ENCODE results near the gene ZFYVE9.

ZFYVE9 gene

DNA sequence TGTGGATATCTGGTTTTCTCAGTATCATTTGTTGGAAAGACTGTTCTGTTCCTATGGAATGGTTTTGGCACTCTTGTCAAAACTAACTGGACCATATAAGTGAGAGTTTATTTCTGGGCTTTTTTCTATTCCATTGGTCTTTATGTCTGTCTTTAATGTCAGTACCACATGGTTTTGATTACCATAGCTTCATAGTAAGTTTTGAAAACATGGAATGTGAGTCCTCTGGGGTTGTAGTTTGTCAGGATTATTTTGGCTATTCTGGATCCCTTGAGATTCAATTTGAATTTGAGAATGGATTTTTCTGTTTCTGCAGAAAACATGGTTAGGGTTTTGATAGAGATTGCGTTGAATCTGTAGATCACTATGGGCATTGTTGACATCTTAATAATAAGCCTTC is 107.9 kb downstream of the ZFYVE9 start:
- no peak for DNase-seq

- no peak for DNase-seq
Measured at GRCh38 chr1:52253421-52253820, 111.5 kb downstream of the ZFYVE9 start.

DNA sequence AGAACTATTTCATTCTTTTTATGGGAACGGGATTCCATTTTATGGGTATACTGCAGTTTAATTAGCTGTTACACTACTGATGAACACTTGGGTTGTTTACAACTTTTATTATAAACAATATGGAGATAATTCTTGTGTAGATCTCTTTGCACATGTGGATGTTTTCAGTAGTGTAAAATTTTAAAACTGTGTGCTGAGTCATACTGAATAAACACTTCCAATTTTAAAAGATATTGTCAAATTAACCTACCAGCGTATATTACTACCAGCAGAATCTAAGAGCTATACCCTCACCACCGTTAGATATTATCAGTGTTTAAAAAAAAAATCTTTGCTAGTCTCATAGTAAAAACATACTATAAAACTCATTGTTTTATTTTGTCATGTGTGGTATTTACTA is 118.0 kb downstream of the ZFYVE9 start:
- DNase-seq: no peak

DNA sequence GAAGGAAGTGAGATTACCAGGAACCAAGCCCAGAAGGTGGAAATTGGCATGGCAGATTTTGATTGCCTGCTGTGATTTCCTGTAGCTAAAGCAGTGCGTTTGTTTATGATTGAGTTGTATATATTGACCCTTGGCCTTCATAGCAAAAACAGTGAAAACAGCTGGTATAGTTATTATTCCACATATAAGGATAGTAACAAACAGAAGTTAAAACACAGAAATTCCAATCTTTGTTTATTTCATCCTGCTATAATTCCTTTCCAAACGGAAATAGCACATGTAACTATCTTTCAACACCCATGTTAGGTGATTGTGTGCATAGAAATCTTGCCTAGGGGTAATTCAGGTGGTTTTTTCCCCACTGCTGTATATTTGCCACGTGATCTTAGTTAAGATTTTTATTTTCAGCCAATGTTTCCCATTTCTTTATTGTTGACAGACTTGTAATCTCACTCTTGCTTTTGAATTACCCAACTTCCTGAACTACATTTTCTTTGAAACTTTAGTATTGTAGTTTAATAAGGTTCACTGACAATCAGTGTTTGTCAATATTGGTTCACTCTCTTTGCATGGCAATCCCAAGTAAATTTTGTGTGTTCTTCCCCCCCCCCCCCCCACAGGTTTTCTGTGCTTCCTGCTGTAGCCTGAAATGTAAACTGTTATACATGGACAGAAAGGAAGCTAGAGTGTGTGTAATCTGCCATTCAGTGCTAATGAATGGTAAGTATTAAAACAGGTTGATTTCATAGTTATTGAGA is 121.4 kb downstream of the ZFYVE9 start:
- DNase-seq: no peak

GRCh38 chr1:52264530-52265115 is 122.7 kb downstream of the ZFYVE9 start:
- no peak for DNase-seq

DNA sequence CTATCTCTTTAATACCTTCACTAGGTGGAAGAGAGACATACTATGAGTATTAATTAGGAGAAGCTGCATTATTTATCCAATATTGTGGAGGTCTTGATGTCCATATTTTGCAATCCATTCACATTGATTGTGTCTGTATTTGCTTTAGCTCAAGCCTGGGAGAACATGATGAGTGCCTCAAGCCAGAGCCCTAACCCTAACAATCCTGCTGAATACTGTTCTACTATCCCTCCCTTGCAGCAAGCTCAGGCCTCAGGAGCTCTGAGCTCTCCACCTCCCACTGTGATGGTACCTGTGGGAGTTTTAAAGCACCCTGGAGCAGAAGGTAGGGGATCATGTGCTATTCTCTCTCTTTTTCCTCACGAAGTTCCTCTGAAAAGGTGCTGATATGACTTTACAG is 124.6 kb downstream of the ZFYVE9 start:
- no peak for DNase-seq

GRCh38 chr1:52268372-52268771 is 126.5 kb downstream of the ZFYVE9 start:
- DNase-seq: no peak

GRCh38 chr1:52281518-52281917 is 139.6 kb downstream of the ZFYVE9 start:
- DNase-seq: no peak

GRCh38 chr1:52288286-52288685 is 146.4 kb downstream of the ZFYVE9 start:
- DNase-seq: no peak

DNA sequence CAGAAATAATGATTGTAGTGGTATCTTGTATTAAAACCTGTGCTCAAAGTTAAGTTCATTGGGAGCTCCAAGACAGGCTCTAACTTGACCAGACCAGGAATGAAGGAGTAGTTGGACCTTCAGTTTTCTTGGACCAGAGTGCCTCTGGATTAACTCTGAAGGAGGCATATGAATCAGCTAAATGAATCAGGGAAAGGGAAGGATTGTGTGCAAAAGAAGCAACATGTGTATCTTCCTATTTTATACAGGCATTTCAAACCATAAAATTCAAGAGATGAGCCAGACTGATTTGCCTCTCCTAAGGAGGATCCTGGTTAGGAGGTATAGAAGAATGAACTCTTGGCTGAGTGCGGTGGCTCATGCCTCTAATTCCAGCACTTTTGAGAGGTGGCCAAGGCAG is 152.7 kb downstream of the ZFYVE9 start:
- DNase-seq: no peak

GRCh38 chr1:52296345-52296744 is 154.5 kb downstream of the ZFYVE9 start:
- peak in 2 of 6 experiments; percentile 10 to 17 for DNase-seq

GRCh38 chr1:52305417-52306226 is 163.7 kb downstream of the ZFYVE9 start:
- no peak for DNase-seq

DNA sequence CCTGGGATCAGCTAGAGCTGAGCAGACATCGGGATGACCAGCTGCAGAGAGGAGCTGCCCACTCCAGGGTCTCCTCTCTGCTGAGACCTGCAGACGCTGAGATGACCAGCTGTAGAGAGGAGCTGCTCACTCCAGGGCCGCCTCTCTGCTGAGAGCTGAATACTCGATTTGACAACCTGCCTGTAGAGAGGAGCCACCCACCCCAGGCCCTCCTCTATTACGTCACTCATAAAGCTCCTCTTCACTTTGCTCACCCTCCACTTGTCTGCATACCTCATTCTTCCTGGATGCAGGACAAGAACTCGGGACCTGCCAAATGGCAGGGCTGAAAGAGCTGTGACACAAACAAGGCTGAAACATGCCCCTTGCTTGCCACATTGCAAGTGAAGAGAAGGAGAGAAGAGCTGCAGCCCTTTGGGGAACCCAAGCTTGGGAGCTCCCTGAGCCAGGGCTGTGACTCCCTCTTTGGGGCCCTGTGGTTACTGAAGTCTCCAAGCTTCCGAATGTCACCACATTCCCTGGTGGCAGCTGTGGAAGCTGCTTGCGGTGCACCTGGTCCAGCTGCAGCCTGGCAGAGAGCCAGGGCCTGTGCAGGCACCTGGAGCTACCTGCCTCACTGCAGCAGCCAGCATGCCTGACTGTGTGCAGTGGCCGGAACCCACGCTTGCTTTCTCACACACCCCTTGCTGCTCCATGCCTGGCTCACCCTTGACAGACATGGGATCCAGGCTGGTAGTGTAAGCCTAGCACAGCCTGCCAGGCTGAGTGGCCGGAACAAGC is 164.5 kb downstream of the ZFYVE9 start:
- no peak for DNase-seq

GRCh38 chr1:52321061-52321460 is 179.2 kb downstream of the ZFYVE9 start:
- DNase-seq: no peak

DNA sequence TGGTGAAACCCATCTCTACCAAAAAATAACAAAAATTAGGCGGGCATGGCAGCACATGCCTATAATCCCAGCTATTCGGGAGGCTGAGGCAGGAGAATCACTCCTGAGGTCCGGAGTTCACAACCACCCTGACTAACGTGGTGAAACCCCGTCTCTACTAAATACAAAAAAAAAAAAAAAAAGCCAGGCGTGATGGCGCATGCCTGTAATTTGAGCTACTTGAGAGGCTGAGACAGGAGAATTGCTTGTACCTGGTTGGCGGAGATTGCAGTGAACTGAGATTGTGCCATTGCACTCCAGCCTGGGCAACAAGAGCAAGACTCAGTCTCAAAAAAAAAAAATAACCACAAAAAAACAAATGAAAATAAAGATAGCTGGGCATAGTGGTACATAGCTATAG is 181.8 kb downstream of the ZFYVE9 start:
- no peak for DNase-seq

DNA sequence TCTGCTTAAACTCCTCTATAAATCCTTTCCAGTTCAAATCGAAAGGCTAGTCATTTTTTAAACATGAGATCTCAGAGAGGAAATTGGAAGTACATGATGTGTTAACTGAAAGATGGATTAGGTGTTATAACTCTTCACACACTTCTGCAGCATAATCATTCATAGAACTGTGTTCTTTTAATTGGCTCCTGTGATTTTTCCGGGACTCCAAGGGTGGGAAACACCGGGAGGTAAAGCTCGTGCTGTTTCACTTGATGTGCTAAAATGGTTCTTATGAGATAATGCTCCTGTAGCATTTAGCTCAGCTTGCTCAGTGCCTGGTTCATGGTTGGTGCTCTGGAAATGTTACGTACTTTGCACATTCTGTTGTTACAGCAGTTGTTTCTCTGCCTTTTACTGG is 183.9 kb downstream of the ZFYVE9 start:
- DNase-seq: no peak

- DNase-seq: no peak
Measured at GRCh38 chr1:52328615-52329014, 186.7 kb downstream of the ZFYVE9 start.

DNA sequence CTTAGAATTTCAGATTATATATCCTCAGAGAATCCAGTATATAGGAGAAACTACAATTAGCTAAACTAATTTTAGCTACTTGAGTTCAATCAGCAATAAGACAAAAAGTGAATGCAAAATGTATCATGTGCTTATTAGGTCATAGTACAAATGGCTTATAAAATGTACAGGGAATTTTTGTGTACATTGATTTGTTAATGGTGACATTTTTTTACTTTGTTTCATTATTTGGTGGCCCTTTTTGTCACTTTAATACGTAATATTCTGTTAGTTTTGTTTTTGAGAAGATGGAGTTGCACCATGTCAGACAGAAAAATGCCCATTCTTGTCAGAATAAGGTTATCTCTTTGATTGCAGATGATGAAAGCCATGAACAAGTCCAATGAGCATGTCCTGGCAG is 190.5 kb downstream of the ZFYVE9 start:
- DNase-seq: no peak

- DNase-seq: no peak
Measured at GRCh38 chr1:52334906-52335528, 193.1 kb downstream of the ZFYVE9 start.

DNA sequence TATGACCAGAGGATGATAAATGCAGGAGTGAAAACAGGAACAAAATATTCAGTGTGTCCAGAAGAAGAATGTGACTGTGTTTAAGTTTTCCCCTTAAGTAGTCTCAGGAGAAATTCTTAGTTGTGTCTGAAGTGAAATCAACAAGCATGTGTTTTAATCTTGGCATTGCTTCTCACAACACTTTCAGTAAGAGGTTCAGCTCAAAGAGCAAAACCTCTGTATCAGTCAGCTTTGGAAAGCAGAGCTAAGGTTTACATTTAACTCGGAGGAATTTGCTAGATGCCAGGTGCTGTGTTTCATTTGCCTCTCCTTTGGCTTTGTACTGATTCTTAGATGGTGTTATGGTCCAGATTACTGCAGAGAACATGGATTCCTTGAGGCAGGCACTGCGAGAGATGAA is 195.6 kb downstream of the ZFYVE9 start:
- DNase-seq: no peak

GRCh38 chr1:52341655-52342260 is 199.9 kb downstream of the ZFYVE9 start:
- DNase-seq: no peak

DNA sequence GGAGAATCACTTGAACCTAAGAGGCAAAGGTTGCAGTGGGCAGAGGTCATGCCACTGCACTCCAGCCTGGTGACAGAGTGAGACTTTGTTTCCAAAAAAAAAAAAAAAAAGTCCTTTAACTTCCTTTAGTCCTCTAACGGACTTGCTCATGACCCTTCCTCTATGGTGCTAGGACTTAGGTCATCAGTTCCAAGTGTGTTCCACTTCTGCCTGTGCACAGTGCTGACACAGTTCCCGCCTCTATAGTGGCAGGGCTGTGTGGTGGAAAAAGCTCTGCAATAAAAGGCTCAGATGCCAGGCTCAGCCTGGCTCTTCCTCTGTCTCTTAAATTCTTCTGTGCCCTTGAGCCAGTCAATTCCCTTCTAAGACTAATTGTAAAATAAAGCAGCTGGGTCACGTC is 202.1 kb downstream of the ZFYVE9 start:
- DNase-seq: no peak
